HepG2 (cell line): ENCODE results near the gene NOTO. TPM values are rescaled to one million over a fixed set of nuclear protein-coding genes. Genes with fewer than 3 reads are reported as not detected.
A peak's percentile ranks its signal among the peaks of the same experiment; 100 is the strongest.

Experiments used
- ASH2L ChIP-seq: fragments of 300-600, 200-600 bp; sonication (generic); IDR thresholded peaks from 2 replicates; pipeline ENCODE4 v1.7.0; 2017; ENCODE audit warnings: low read depth, mild to moderate bottlenecking, moderate library complexity, mixed read lengths, low read length; ENCODE audit not compliant: insufficient read length
- CCAR2 ChIP-seq: fragments of 200-400 bp; formaldehyde crosslinking; optimal IDR thresholded peaks from 2 replicates; pipeline ENCODE3; 2018; ENCODE audit warnings: low read depth, mild to moderate bottlenecking, low read length, moderate library complexity
- DRAP1 ChIP-seq: IDR thresholded peaks from 2 replicates; pipeline ENCODE4 v1.6.1; 2016; ENCODE audit warnings: missing genetic modification reagents, missing compliant biosample characterization
- DZIP1 ChIP-seq: sonication (generic); formaldehyde crosslinking; IDR thresholded peaks from 2 replicates; pipeline ENCODE4 v1.5.0; 2020; ENCODE audit warnings: mild to moderate bottlenecking, missing genetic modification reagents
- E2F5 ChIP-seq: sonication (generic); formaldehyde crosslinking; conservative IDR thresholded peaks from 2 replicates; pipeline ENCODE4 v1.4.0; 2020; ENCODE audit warnings: missing genetic modification reagents
- FOXO1 ChIP-seq: sonication (generic); formaldehyde crosslinking; IDR thresholded peaks from 2 replicates; pipeline ENCODE4 v1.4.0; 2020; ENCODE audit warnings: missing genetic modification reagents
- KDM5A ChIP-seq: fragments of 200-600 bp; sonication (generic); IDR thresholded peaks from 2 replicates; pipeline ENCODE4 v1.7.0; 2018; ENCODE audit warnings: antibody characterized with exemption, mild to moderate bottlenecking, low read length, borderline replicate concordance
- KMT2A ChIP-seq: sonication (generic); formaldehyde crosslinking; IDR thresholded peaks from 2 replicates; pipeline ENCODE4 v1.4.0; 2020; ENCODE audit warnings: missing genetic modification reagents
- MLLT10 ChIP-seq: sonication (generic); formaldehyde crosslinking; IDR thresholded peaks from 2 replicates; pipeline ENCODE4 v1.4.0; 2020; ENCODE audit warnings: missing genetic modification reagents
- MZF1 ChIP-seq: sonication (generic); formaldehyde crosslinking; IDR thresholded peaks from 2 replicates; pipeline ENCODE4 v1.8.1; 2023; ENCODE audit warnings: mild to moderate bottlenecking, missing genetic modification reagents, borderline replicate concordance
- NAIF1 ChIP-seq: sonication (generic); formaldehyde crosslinking; IDR thresholded peaks from 2 replicates; pipeline ENCODE4 v1.5.0; 2020; ENCODE audit warnings: mild to moderate bottlenecking, missing genetic modification reagents, borderline replicate concordance
- PAWR ChIP-seq: sonication (generic); formaldehyde crosslinking; IDR thresholded peaks from 2 replicates; pipeline ENCODE4 v1.4.0; 2020; ENCODE audit warnings: missing genetic modification reagents, mild to moderate bottlenecking, borderline replicate concordance
- SNAPC2 ChIP-seq: sonication (generic); formaldehyde crosslinking; IDR thresholded peaks from 2 replicates; pipeline ENCODE4 v1.8.1; 2022; ENCODE audit warnings: mild to moderate bottlenecking, missing genetic modification reagents
- ZNF326 ChIP-seq: sonication (generic); formaldehyde crosslinking; IDR thresholded peaks from 2 replicates; pipeline ENCODE4 v1.4.0; 2020; ENCODE audit warnings: missing genetic modification reagents, borderline replicate concordance
- ZNF430 ChIP-seq: sonication (generic); formaldehyde crosslinking; IDR thresholded peaks from 2 replicates; pipeline ENCODE4 v1.9.0; 2021; ENCODE audit warnings: mild to moderate bottlenecking, missing genetic modification reagents
- ZNF597 ChIP-seq: sonication (generic); formaldehyde crosslinking; IDR thresholded peaks from 2 replicates; pipeline ENCODE4 v1.5.0; 2020; ENCODE audit warnings: missing genetic modification reagents
- ZNF615 ChIP-seq: sonication (generic); formaldehyde crosslinking; IDR thresholded peaks from 2 replicates; pipeline ENCODE4 v1.5.0; 2020; ENCODE audit warnings: mild to moderate bottlenecking, missing genetic modification reagents, borderline replicate concordance
- ZNF777 ChIP-seq: sonication (generic); formaldehyde crosslinking; IDR thresholded peaks from 2 replicates; pipeline ENCODE4 v1.4.0; 2020; ENCODE audit warnings: missing genetic modification reagents
- polyA plus RNA-seq, 8 experiments: library from polyadenylated mRNA; depleted of rRNA in 3 of 8; stranded (reverse) in 7 of 8; unstranded in 1 of 8; fragments of >200 nt; fragmentation: Illumina TruSeq in 4 of 8; extraction: Trizol in 4 of 8; gene quantifications; 2 replicates each; pipeline versions ENCODE4 v1.2.1 to v1.2.3, GENCODE V29; 2011 to 2016; ENCODE audit warnings: low read depth in 4 of 8, missing spikeins in 1 of 8, mixed read lengths in 1 of 8; ENCODE audit not compliant: insufficient read depth in 1 of 8
- total RNA-seq, 5 experiments: library from RNA; depleted of rRNA; stranded (reverse); fragments of >200 nt; fragmentation: Illumina TruSeq; extraction: Trizol; gene quantifications; 2 replicates each; pipeline ENCODE4 v1.2.3, GENCODE V29; 2016; ENCODE audit warnings: low read depth in 1 of 5
- TF ChIP-seq, protein P1 (sequence below): sonication (generic); formaldehyde crosslinking; IDR thresholded peaks from 2 replicates; pipeline ENCODE4 v1.5.0; 2020; ENCODE audit warnings: mild to moderate bottlenecking, missing genetic modification reagents, borderline replicate concordance
- TF ChIP-seq, protein P2 (sequence below): sonication (generic); formaldehyde crosslinking; IDR thresholded peaks from 2 replicates; pipeline ENCODE4 v1.4.0; 2020; ENCODE audit warnings: mild to moderate bottlenecking, missing genetic modification reagents

The NOTO gene
- total and polyA plus RNA-seq, 2 of the 13 experiments (the other 11 are each of a cell fraction or from before 2014, with no cell fraction given), result not detected

GRCh38 chr2:73232403-73233153 is 30.2 kb downstream of the NOTO start (continued):
- no peak for TF ChIP-seq ZNF597 (CRISPR knock-in tag)
- TF ChIP-seq ZNF326 (CRISPR knock-in tag), result no peak
- no peak for TF ChIP-seq ZNF430 (CRISPR knock-in tag)
- TF ChIP-seq, protein P1, sequence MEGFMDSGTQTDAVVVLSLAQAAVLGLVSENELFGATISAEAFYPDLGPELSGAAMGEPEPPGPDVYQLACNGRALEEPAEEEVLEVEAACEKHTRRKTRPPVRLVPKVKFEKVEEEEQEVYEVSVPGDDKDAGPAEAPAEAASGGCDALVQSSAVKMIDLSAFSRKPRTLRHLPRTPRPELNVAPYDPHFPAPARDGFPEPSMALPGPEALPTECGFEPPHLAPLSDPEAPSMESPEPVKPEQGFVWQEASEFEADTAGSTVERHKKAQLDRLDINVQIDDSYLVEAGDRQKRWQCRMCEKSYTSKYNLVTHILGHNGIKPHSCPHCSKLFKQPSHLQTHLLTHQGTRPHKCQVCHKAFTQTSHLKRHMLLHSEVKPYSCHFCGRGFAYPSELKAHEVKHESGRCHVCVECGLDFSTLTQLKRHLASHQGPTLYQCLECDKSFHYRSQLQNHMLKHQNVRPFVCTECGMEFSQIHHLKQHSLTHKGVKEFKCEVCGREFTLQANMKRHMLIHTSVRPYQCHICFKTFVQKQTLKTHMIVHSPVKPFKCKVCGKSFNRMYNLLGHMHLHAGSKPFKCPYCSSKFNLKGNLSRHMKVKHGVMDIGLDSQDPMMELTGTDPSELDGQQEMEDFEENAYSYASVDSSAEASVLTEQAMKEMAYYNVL (CRISPR knock-in tag), result no peak; the same call in 1 of the 2 replicates
- no peak for TF ChIP-seq NAIF1 (CRISPR knock-in tag)
- no peak for TF ChIP-seq CCAR2
- TF ChIP-seq MZF1 (CRISPR knock-in tag), result no peak
- TF ChIP-seq E2F5 (CRISPR knock-in tag), result no peak
- 0 out of 2 replicates have a peak, but pooled peaks have one; percentile 53 for TF ChIP-seq PAWR
- TF ChIP-seq MLLT10 (CRISPR knock-in tag), result no peak
- peak; percentile 58 for TF ChIP-seq ASH2L
- TF ChIP-seq ZNF615 (CRISPR knock-in tag), result no peak
- no peak for TF ChIP-seq KMT2A (CRISPR knock-in tag)
- TF ChIP-seq KDM5A, result no peak
- TF ChIP-seq ZNF777 (CRISPR knock-in tag), result no peak
- TF ChIP-seq, protein P2, sequence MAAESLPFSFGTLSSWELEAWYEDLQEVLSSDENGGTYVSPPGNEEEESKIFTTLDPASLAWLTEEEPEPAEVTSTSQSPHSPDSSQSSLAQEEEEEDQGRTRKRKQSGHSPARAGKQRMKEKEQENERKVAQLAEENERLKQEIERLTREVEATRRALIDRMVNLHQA (CRISPR knock-in tag), result no peak
- no peak for TF ChIP-seq SNAPC2
- TF ChIP-seq DZIP1, result 0 out of 2 replicates have a peak, but pooled peaks have one; percentile 2
- no peak for TF ChIP-seq DRAP1 (CRISPR knock-in tag)
- TF ChIP-seq FOXO1 (CRISPR knock-in tag), result no peak
